Cardiac septum (tissue), 1 donor: ENCODE data around the gene DCUN1D2. TPM values are rescaled to one million over a fixed set of nuclear protein-coding genes. Genes with fewer than 3 reads are reported as not detected.

Experiments
- DNase-seq: peaks from one replicate; pipeline ENCODE4 v3.0.0-alpha.2; 2020; ENCODE audit warnings: low spot score
- intact Hi-C: fragments of 100-400 bp; cut with DNase I; formaldehyde crosslinking; loops from one replicate; pipeline ENCODE4 v1.14.0; 2022
- total RNA-seq: library from RNA; stranded (reverse); fragmentation: NEBNext Ultra II Directional; extraction: Animal tissue kit (Norgen Biotek cat#: 25700); gene quantifications from one replicate; pipeline ENCODE4 v1.2.1, GENCODE V29; 2021
- donor health status: DM: no; HTN: no; CAD: no.

Gene DCUN1D2
- total RNA-seq, 1 donor from 2014 or later, result 134 TPM

DNA sequence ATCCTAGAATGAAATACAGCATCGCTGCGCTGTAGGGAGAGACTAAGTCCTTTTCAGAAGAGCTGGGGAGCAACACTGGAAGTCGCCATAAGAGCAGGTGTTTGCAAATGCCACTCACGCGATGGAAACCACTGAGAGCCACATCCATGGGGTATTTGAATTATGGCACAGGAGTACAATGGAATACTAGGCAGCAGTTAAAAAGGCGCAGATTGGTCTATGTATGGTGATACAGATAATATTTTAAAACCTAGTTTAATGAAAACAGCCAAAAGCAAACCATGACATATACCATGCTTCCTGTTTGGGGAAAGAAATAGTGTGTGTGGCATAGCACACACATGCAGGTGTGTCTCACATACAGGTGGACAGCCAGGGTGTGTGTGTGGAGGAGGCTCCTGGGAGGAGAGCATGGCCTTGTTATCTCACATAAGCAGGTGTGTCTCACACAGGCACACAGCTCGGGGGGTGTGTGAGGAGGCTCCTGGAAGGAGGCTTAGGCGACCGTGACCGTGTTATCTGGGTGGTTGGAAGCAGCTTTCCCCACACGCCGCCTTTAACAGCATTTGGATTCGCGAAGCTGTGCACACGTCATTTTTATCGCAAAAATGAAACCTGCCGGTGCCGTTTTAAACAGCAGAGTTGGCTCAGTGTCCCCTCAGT is 70.8 kb downstream of the DCUN1D2 start:
- intact Hi-C loops, result no loop called here
- DNase-seq, result no peak

DNA sequence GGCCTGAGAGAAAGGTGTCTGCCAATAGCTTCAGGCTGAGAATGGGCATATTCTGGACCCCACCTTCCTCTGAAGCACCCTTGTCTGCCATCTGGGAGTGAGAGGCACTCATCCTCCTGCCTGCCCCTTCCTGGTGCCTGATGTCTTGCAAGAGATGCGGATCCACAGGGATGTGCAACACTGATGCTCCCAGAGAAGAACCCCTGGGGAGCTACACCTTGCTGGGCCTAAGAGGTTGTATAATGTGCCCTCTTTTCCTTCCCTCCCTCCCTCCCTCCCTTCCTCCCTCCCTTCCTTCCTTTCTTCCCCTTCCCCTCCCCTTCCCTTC is 71.8 kb downstream of the DCUN1D2 start:
- no peak for DNase-seq
- intact Hi-C loops, result no loop called here

DNA sequence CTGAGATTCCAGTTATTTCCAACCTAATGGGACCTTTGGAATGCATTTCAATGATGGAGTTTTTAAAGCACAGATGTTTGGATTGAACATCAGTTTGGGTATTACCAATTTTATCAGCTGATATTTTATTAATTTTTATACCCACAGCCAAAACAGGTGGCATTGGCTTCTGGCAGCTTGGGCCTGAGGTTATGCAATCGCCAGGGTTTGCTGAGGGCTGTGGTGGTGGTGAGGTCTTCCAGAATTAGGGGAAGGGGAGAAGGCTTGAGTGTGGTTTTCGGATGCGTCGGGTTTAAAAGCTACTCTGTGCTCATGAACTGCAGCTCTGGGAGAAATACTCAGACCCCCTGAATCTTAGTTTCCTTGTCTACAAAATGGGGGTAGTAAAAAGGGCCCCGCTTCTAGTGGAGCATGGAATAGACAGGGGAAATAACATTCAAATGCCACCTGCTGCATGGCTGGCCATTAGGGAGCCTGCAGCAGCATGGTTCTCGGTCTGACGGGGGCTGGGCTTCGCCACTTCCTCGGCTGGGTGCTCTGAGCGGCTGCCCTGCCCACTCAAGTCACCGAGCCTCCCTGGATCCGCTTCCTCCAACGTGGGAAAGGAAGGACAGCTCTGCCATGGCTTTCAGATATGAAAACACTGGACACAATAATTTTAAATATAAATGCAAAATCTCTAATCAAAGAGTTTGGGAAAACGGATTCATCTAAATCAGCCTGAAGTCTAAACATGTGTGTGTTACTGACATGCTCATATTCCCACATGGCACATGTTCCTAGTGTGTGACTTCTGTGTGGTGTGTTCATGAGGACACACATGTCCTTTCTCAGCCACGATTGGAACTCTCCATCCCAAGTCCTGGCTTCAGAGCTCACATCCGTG is 72.4 kb downstream of the DCUN1D2 start:
- DNase-seq, result no peak
- intact Hi-C loops, result no loop called here

DNA sequence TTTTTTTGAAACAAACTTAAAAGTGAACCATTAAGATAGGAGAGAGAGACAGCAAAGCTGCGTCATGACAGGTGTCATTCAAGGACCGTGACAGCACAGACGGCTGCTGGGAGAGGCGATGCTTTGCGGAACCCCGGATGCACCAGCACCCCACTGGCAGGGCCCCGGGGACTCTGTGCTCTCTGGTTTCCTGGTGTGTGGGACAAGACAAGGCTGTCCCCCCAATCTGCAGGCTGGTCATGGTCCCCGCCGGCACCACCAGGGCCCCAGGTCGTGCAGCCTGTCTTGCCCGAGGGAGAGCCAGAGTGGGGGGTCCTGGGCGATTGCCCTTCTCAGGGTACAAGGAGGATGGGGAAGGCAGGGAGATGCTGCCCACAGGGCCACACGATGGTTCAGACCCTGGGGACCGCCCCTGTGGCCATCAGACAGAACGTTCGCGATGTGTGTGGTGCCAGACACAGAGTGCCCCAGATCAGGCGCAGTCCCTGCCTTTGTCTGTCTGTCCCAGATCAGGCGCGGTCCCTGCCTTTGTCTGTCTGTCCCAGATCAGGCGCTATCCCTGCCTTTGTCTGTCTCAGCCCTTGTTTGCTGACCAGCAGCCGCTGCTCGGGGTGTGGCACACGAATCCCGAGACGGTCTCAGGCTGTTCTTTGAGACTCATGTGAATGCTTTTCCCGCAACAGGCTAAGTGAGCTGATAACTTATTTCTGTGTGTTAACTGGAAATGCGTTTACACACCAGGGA is 73.3 kb downstream of the DCUN1D2 start:
- intact Hi-C loops, result no loop called here
- no peak for DNase-seq

DNA sequence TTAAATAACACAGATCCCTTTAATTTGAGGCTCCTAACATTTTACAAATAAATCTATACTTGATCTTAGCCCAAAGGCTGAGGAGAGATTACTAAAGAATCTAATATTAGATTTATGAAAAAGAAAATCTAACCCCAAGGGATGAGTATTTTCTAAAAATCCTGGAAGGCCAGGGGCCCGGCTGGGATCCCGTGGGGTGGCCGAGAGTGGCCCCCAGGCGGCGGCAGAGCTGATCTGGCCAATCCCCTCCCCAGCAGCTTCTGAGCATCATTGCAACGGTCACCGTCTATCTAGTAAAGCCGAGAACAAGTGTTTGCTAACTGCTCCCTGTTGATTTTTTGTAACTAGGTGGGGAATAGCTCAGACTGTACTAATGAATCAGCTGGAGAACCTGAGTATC is 74.7 kb downstream of the DCUN1D2 start:
- intact Hi-C loops, result no loop called here
- DNase-seq, result no peak

DNA sequence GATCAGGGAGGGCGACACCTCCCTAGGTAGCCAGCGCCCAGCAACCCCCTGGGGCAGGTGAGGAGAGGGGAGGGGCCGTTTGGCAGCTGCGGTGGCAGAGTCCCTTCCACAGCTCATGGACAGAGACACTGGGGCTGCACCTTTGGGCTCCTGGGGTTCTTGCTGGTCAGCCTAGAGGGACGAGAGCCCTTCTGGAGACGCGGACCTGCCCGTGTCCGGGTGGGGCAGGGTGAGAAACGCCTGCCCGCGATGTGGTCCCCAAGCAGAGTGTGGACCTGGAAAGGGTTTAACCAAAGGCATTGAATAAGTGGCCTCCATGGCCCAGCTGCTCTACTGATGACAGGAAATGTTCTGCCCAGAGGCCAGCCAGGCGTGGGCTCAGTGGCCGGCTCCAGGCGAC is 75.5 kb downstream of the DCUN1D2 start:
- intact Hi-C loops, result no loop called here
- DNase-seq, result no peak

DNA sequence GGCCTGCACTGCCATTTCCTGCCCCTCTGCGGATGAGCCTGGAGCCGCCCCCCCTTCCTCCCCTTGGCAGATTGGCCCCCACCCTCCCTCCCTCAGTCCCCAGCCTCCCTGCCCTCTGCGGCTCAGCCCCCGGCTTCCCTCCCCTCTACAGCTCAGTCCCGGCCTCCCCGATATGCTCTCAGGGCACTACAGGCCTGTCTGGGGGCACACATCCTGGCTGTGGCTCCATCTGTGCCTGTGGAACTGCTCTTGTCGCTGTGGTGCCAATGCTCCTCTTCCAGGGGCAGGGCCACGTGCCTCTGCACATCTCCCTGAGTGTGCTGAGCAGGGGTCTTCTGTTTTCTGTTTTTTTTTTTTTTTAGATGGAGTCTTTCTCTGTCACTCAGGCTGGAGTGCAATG is 76.2 kb downstream of the DCUN1D2 start:
- intact Hi-C loops, result loop anchor here (5.0 kb wide), 1 partner anchor 38 kb away; the partner anchor contains the start of gene ADPRHL1
- DNase-seq, result no peak

DNA sequence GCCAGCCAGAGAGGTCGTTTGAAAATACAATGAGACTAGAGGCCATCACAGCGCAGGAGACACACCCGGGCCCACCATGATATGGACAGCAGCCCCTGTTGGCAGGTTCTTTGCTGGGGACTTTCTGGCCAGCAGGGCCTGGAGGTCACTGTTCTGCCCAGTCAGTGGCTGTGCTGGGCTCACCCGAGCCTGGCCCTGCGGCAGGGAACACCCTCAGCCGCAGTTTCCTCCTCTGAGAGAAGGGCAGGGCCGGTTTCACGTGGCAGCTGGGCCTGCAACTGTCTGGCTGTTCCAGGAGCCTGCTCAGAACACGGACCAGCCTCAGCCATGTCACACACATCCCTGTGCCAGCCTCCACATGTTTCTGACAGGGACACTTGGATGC is 76.6 kb downstream of the DCUN1D2 start:
- intact Hi-C loops, result loop anchor here (5.0 kb wide), 1 partner anchor 38 kb away; the partner anchor contains the start of gene ADPRHL1
- DNase-seq, result no peak

DNA sequence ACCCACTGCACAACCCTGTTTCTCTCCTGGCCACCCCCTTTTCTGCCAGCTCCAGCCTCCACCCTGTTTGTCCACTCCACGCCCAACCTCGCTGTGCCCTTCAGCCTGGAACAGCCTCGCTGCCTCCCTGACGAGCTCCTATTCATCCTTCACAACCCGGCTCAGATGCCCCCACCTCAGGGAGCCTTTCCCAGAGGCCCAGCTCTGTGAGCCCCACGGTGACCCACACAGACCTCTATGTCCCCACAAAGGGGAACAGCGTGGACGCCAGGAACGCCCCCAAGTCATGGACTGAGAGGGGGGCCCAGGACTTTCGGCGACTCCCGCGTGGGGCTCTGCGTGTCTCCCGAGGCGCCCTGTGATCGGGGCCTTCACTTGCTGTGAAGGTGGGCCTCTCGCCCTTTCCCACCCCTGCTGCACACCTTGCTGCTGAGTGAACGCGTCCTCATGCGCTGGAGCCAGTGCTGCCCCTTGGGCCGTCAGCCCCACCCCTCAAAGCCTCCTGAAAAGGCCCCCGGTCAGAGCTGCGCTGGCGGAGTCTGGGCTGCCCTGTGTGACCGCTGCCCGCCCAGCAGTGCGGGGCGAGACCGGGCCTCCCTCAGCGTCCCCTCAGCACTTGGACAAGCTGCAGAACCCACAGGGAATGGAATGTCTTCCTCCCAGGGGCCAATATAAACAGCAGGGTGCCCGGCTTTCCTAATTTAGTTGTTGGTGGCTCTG is 77.2 kb downstream of the DCUN1D2 start:
- intact Hi-C loops, result loop anchor here (5.0 kb wide), 1 partner anchor 39 kb away; the partner anchor contains the start of gene ADPRHL1
- DNase-seq, result no peak

DNA sequence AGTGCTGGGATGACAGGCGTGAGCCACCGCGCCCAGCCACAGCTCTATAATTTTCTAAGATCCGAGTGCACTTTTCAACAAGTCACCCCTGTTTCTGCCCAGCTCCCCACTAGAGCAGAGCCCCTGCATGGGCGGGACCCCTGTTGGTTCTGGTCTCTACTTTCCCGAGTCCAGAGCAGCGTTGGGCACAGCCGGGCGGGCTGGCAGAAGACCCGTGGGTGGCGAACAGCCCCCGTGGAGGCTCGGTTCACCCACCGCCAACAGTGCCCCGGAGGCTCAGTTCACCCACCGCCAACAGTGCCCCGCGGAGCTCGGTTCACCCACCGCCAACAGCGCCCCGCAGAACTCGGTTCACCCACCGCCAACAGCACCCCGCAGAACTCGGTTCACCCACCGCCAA is 78.1 kb downstream of the DCUN1D2 start:
- DNase-seq, result no peak
- intact Hi-C loops, result loop anchor here (5.0 kb wide), 1 partner anchor 40 kb away; the partner anchor contains the start of gene ADPRHL1

DNA sequence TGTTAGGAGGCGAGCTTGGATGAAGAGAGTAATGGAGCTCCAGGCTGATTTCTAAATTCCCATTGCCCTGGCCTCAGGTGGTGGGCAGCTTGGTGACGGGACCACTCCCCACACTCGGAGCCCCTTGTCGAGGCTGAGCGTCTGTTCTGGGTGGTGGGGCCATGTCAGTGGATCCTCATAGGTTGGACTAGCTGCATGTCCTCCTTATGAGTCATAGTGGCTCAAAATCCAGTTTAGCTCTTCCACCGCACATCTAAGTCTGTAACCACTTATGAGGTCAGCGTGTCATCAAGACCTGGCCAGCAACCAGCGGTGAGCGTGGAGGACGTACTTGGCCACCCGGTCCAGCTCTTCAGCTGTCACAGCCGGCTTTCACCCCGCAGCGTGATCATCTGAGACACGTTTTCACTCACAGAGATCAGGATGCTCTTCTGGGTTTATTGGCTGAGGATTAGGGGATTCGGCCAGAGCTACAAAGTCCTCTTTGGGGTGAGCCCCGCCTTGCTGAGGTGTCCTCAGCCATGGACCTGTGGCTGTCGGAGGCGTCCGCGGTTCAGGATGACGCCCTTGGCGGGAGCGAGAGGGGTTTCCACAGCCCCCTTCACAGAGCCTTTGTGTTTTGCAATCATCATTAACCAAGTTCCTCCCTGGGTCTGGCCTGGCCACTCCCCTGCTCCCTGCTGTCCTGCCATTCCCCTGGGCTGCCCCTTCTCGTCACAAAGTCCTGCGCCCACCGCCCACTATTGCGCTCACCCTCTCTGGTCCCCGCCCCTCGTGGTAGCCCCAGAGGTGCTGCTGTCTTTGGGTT is 79.1 kb downstream of the DCUN1D2 start:
- peak; percentile 84 for DNase-seq
- intact Hi-C loops, result loop anchor here (5.0 kb wide), 1 partner anchor 41 kb away; the partner anchor contains the start of gene ADPRHL1

DNA sequence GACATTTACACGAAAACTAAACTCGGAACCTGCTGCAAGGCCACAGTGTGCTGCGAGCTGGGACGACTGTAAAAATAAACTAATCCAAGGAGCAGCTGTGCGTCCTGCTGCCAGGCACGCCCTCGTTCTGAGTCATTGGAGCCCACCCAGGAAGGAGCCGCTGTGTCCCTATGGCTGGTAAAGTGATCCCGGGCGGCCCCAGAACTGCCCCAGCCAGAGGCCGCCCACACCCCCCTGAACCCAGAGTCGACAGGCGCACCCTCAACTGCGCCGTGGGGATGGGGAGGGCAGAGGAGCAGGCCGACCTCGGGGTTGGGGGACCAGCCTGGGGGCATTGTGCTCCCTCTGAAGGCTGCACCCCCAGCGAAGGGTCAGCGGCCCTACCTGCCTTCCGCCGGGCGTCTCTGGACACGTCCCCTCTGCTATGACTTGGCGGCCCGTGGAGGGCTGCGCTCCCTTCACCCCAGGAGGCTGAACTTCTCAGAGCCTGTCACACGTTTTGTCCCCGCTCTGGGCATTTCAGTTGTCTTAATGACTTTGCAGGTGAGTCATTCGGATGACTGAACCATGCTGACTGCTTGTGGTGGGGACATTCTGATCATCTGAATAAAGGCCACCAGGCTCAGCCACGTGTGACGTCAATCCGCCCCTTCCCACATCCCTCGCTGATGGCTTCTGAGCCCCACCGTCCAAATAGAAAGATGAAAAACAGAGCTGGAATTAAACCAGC is 79.9 kb downstream of the DCUN1D2 start:
- intact Hi-C loops, result loop anchor here (5.0 kb wide), 1 partner anchor 42 kb away; the partner anchor contains the start of gene ADPRHL1
- peak; percentile 61 for DNase-seq

DNA sequence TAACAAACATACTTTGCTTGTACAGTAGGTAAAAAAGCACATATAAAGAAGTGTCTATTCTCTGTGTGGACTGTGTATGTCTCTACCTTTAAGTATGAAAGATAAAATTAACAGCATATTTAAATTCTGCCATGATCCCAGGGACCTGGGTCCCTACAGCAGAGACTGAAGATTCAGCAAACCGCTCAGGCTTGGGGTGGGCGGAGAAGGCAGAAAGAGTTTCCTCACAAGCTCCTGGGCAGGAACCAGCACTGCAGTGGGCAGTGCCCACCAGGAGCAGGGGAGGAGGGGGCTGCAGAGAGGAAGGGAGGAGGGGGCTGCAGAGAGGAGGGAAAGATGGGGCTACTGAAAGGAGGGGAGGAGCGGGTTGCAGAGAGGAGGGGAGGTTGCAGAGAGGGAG is 81.9 kb downstream of the DCUN1D2 start:
- no peak for DNase-seq
- intact Hi-C loops, result no loop called here

DNA sequence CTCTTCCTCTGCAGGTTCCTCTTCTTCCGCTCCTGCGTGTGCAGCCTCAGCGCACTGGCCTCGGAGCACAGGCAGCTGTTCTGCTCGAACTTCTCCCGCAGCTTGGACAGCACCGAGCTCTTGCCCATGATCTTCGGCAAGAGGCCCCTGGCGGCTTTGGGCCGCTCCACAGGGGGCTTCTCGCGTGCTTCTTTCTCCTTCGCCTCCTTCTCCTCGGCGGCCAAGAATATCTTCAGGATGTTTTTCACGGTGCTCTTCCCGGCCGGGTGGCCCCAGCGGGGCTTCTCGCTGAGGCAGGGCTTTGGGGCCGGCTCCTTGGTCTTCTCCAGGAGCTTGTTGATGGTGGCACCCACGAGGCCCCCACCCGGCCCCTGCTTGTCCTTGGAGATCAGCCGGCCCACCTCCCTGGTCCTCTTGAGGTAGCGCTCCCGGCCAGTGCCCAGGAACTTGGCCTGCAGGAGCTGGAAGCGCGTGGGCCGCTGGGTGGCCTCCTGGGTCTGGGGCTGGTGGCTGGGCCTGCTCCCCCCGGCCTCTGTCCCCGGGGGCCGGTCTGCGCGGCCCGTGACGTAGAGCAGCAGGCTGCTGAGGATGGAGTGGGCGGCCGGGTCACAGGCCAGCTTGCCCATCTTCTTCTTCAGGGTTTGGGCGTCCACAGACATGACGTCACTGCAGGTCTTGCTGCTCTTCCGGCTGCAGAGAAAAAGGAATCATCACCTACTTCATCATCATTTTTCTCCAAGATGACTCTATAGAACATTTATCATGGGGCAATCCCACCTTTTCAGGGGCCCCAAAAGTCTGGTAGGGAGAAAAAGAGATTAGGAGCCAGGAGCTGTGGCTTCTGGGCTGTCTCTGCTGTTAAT is 82.7 kb downstream of the DCUN1D2 start:
- intact Hi-C loops, result no loop called here
- DNase-seq, result peak; percentile 71

DNA sequence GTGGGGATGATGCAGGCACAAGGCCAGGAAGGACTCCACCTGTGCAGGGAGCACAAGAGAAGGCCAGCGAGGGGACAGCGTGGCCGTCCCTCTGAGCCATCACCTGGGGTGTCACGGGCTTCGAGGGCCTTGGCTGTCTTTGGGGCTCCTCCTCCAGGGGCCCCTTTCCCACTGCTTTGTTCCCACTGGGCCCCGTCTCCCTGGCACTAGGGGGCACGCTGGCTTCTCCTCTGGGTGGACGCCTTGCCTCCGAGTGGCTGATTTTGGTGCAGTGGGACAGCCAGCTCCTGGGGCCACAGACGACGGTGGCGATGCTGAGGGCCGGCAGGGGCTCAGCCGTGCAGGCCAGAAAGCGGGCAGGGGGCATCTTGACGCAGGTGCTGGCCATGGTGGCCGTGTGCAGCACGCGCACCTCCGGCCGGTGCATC is 83.4 kb downstream of the DCUN1D2 start:
- DNase-seq, result peak; percentile 58
- intact Hi-C loops, result no loop called here

DNA sequence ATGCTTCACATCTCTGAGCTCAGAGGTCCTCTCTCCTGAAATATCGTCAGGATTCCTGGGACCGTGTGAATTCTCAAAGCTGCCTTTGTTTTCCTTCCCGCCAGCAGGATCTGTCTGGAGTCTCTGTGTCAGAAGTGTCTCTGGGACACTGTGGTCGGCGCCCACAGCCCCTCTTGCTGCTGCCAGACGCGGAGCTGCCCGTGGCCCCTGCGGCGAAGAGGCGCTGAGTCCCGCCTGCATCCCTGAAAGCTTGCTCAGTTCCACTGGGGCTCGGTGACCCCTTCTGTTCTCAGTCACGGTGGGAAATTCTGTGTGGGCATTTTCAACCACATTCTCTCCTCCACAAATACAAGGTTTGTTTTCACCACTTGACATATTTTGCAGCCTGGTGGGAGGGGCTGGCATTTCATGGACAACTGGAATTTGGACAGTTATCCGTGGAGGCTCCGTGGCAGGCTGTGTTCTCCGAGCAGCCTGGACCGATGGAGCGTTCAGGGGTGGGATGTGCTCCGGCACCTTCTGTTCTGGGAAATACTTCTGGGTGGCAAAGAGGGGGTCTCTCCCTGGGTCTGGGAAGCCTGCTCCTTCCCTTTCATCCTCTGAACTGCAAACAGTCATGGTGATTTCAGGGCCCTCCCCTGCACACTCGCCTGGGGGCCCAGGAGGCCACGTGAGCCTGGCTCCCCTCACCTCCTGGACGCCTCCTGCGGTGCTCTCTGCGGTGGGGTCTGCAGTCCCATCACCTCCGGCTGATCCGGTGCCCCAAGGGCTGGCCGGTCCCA is 84.0 kb downstream of the DCUN1D2 start:
- peak; percentile 73 for DNase-seq

More for the DNA sequence above, 84.0 kb downstream of the DCUN1D2 start:
- intact Hi-C loops, result no loop called here
